HFFc6 (cell line): ENCODE results near the gene PLA2G7. TPM values are rescaled to one million over a fixed set of nuclear protein-coding genes. Genes with fewer than 3 reads are reported as not detected.

Experiments used
- DNase-seq: peaks from one replicate; pipeline ENCODE4 v3.0.0-alpha.2; 2018
- H3K27ac Mint-ChIP-seq: 2 replicates; pipeline ENCODE4 v1.8.0; 2020; ENCODE audit warnings: mild to moderate bottlenecking, mixed read lengths
- H3K27me3 Mint-ChIP-seq: 2 replicates; pipeline ENCODE4 v1.8.0; 2021; ENCODE audit warnings: mild to moderate bottlenecking, moderate library complexity, mixed read lengths; ENCODE audit not compliant: insufficient read depth
- H3K36me3 Mint-ChIP-seq: 2 replicates; pipeline ENCODE4 v1.8.0; 2021; ENCODE audit warnings: low read depth, mixed read lengths
- H3K4me1 Mint-ChIP-seq: 2 replicates; pipeline ENCODE4 v1.8.0; 2020; ENCODE audit warnings: low read depth, mixed read lengths
- H3K4me3 Mint-ChIP-seq: 2 replicates; pipeline ENCODE4 v1.8.0; 2020; ENCODE audit warnings: mild to moderate bottlenecking, moderate library complexity, mixed read lengths
- H3K9me3 Mint-ChIP-seq: 2 replicates; pipeline ENCODE4 v1.8.0; 2020; ENCODE audit warnings: mild to moderate bottlenecking, mixed read lengths
- CTCF ChIP-seq: fragments of 200-600 bp; sonication (generic); IDR thresholded peaks from 2 replicates; pipeline ENCODE4 v1.5.0; 2021; ENCODE audit warnings: antibody characterized with exemption, mild to moderate bottlenecking
- total RNA-seq, 6 experiments: library from RNA; stranded (reverse); fragmentation: NEBNext Ultra II Directional; extraction: Animal tissue kit (Norgen Biotek cat#: 25700); gene quantifications; 2 replicates in 1 of 6; 3 replicates in 5 of 6; pipeline ENCODE4 v1.2.3, GENCODE V29; 2021

PLA2G7 gene
- total RNA-seq, 6 experiments from 2014 or later = not detected

- Mint-ChIP-seq H3K4me1 (no peaks in the 10 kb centered on the region), H3K36me3 (no peaks in the 10 kb centered on the region; the same call in 1 of the 2 replicates), H3K27ac (no peak overlapping the region), H3K27me3 (peaks cover 2% of the 10 kb centered on the region; the same call in 1 of the 2 replicates), H3K4me3 (no peak overlapping the region), H3K9me3 (peaks cover 20% of the 10 kb centered on the region)
- no peak for TF ChIP-seq CTCF
- DNase-seq = no peak
Measured at GRCh38 chr6:46690911-46691451, 44.2 kb downstream of the PLA2G7 start.

DNA sequence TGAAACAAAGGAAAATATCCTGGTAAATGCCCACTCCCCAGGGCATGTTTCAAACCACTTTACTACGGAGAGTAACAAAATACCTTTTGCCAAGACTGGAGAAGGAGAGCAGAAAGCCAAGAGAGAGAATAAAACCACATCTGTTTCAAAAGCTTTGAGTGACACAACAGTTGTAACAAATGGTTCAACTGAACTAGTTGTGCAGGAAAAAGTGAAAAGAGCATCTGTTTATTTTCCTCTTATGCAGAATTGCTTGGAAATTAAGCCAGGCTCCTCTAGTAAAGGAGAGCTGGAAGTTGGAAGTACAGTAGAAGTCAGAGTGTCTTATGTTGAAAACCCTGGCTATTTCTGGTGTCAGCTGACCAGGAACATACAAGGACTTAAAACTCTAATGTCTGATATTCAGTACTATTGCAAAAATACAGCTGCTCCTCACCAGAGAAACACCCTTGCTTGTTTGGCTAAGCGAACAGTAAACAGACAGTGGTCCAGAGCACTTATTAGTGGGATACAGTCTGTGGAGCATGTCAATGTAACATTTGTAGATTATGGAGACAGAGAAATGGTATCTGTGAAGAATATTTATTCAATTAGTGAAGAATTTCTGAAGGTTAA, 44.9 kb downstream of the PLA2G7 start:
- H3K4me3 Mint-ChIP-seq = no peak overlapping the region
- no peak overlapping the region for H3K27ac Mint-ChIP-seq
- TF ChIP-seq CTCF = no peak
- DNase-seq = no peak
- no peaks in the 10 kb centered on the region for H3K4me1 Mint-ChIP-seq
- no peaks in the 10 kb centered on the region; the same call in 1 of the 2 replicates for H3K36me3 Mint-ChIP-seq
- H3K27me3 Mint-ChIP-seq = peaks cover 2% of the 10 kb centered on the region; the same call in 1 of the 2 replicates
- peaks cover 23% of the 10 kb centered on the region for H3K9me3 Mint-ChIP-seq

- H3K27ac Mint-ChIP-seq = no peak overlapping the region
- no peak overlapping the region for H3K4me3 Mint-ChIP-seq
- H3K36me3 Mint-ChIP-seq = no peaks in the 10 kb centered on the region; the same call in 1 of the 2 replicates
- peaks cover 2% of the 10 kb centered on the region; the same call in 1 of the 2 replicates for H3K27me3 Mint-ChIP-seq
- DNase-seq = no peak
- TF ChIP-seq CTCF = no peak
- peaks cover 23% of the 10 kb centered on the region for H3K9me3 Mint-ChIP-seq
- H3K4me1 Mint-ChIP-seq = no peaks in the 10 kb centered on the region
Measured at GRCh38 chr6:46689657-46690056, 45.5 kb downstream of the PLA2G7 start.

- TF ChIP-seq CTCF = no peak
- peaks cover 23% of the 10 kb centered on the region for H3K9me3 Mint-ChIP-seq
- no peak overlapping the region for H3K4me3 Mint-ChIP-seq
- H3K4me1 Mint-ChIP-seq = no peaks in the 10 kb centered on the region
- no peak overlapping the region for H3K27ac Mint-ChIP-seq
- no peak for DNase-seq
- peaks cover 2% of the 10 kb centered on the region; the same call in 1 of the 2 replicates for H3K27me3 Mint-ChIP-seq
- H3K36me3 Mint-ChIP-seq = no peaks in the 10 kb centered on the region; the same call in 1 of the 2 replicates
Measured at GRCh38 chr6:46688966-46689335, 46.2 kb downstream of the PLA2G7 start.

- no peaks in the 10 kb centered on the region for H3K4me1 Mint-ChIP-seq
- no peak for TF ChIP-seq CTCF
- H3K27ac Mint-ChIP-seq = no peak overlapping the region
- H3K4me3 Mint-ChIP-seq = no peak overlapping the region
- H3K27me3 Mint-ChIP-seq = peaks cover 2% of the 10 kb centered on the region; the same call in 1 of the 2 replicates
- no peaks in the 10 kb centered on the region; the same call in 1 of the 2 replicates for H3K36me3 Mint-ChIP-seq
- peaks cover 19% of the 10 kb centered on the region for H3K9me3 Mint-ChIP-seq
- DNase-seq = no peak
Measured at GRCh38 chr6:46688117-46688965, 46.8 kb downstream of the PLA2G7 start.
